ENCODE results near the gene IGSF3. TPM values are rescaled to one million over a fixed set of nuclear protein-coding genes. Genes with fewer than 3 reads are reported as not detected.
"Not testable (repeated sequence)": the region's sequence is repeated elsewhere in the genome, so short reads cannot be mapped to it uniquely, and the experiment has no call there.

IGSF3 gene
- total RNA-seq, 1 experiment from 2014 or later, result 30.1 TPM

GRCh38 chr1:116564426-116564825, 103.1 kb downstream of the IGSF3 start:
- no peak overlapping the region for H3K4me3 ChIP-seq
- H3K9me3 ChIP-seq (ENCODE audit: insufficient read depth, low read depth), result peaks cover 12% of the 10 kb centered on the region
- no peak overlapping the region for H3K27ac ChIP-seq
- no peak overlapping the region for H2AFZ ChIP-seq
- peaks cover 21% of the 10 kb centered on the region for H3K4me1 ChIP-seq (replicated peaks; ENCODE audit: insufficient read depth)
- ChIA-PET POLR2A (ENCODE audit: unreplicated experiment) (interaction anchor here (0.6 kb wide), 1 partner anchor 925 kb away, joined by 3 read pairs; no protein-coding TSS in a partner anchor), CTCF (no interaction called here)
- TF ChIP-seq CTCF (conservative IDR thresholded peaks at IDR 0.05) (no peak), EZH2 (IDR thresholded peaks at IDR 0.05; ENCODE audit: low read depth) (no peak)
- H3K27me3 ChIP-seq (ENCODE audit: insufficient read depth, low read depth), result no peaks in the 10 kb centered on the region
- peaks cover 6% of the 10 kb centered on the region; the same call in 1 of the 2 replicates for H3F3A ChIP-seq (ENCODE audit: insufficient read depth, low read depth)
- intact Hi-C loops (cut with micrococcal nuclease; ENCODE audit: unreplicated experiment), result loop anchor here (10.0 kb wide), 1 partner anchor 1010 kb away; no protein-coding TSS in a partner anchor
- H3K79me2 ChIP-seq (ENCODE audit: low read depth), result peaks cover 99% of the 10 kb centered on the region
- no peak overlapping the region for H3K4me2 ChIP-seq
- DNase-seq, result no peak
- H4K20me1 ChIP-seq (ENCODE audit: insufficient read depth), result peaks cover 40% of the 10 kb centered on the region; the same call in 1 of the 2 replicates
- H3K36me3 ChIP-seq (ENCODE audit: low read depth), result peaks cover 73% of the 10 kb centered on the region
- no peaks in the 10 kb centered on the region for H3K9me2 ChIP-seq (ENCODE audit: insufficient read depth)
- no TSS peak for BruUV-seq (replicated peaks)

GRCh38 chr1:116562465-116562864, 105.1 kb downstream of the IGSF3 start:
- CTCF ChIA-PET; H3K9me2 ChIP-seq (ENCODE audit: insufficient read depth); DNase-seq; BruUV-seq (replicated peaks); H3K4me3 ChIP-seq; H3K27ac ChIP-seq; H3K4me1 ChIP-seq (replicated peaks; ENCODE audit: insufficient read depth); H2AFZ ChIP-seq; POLR2A ChIA-PET (ENCODE audit: unreplicated experiment); H3F3A ChIP-seq (ENCODE audit: insufficient read depth, low read depth); H3K27me3 ChIP-seq (ENCODE audit: insufficient read depth, low read depth); H3K4me2 ChIP-seq: not testable (repeated sequence)
- H4K20me1 ChIP-seq (ENCODE audit: insufficient read depth), result peaks cover 28% of the 10 kb centered on the region; the same call in 1 of the 2 replicates
- H3K79me2 ChIP-seq (ENCODE audit: low read depth), result peaks cover 99% of the 10 kb centered on the region
- intact Hi-C loops (cut with micrococcal nuclease; ENCODE audit: unreplicated experiment), result loop anchor here (10.0 kb wide), 1 partner anchor 1008 kb away; no protein-coding TSS in a partner anchor
- peaks cover 68% of the 10 kb centered on the region for H3K36me3 ChIP-seq (ENCODE audit: low read depth)
- peaks cover 12% of the 10 kb centered on the region for H3K9me3 ChIP-seq (ENCODE audit: insufficient read depth, low read depth)

- Histone ChIP-seq H3K9me3 (ENCODE audit: insufficient read depth, low read depth) (peaks cover 12% of the 10 kb centered on the region), H3F3A (ENCODE audit: insufficient read depth, low read depth) (peaks cover 15% of the 10 kb centered on the region), H3K27ac (no peak overlapping the region), H4K20me1 (ENCODE audit: insufficient read depth) (peaks cover 28% of the 10 kb centered on the region; the same call in 1 of the 2 replicates), H3K4me3 (no peak overlapping the region), H3K9me2 (ENCODE audit: insufficient read depth) (no peaks in the 10 kb centered on the region), H3K4me2 (no peak overlapping the region), H3K79me2 (ENCODE audit: low read depth) (peaks cover 100% of the 10 kb centered on the region), H3K4me1 (replicated peaks; ENCODE audit: insufficient read depth) (peaks cover 13% of the 10 kb centered on the region), H3K36me3 (ENCODE audit: low read depth) (peaks cover 66% of the 10 kb centered on the region), H3K27me3 (ENCODE audit: insufficient read depth, low read depth) (no peaks in the 10 kb centered on the region), H2AFZ (no peak overlapping the region)
- TF ChIP-seq EZH2 (IDR thresholded peaks at IDR 0.05; ENCODE audit: low read depth) (no peak), CTCF (conservative IDR thresholded peaks at IDR 0.05) (no peak)
- no TSS peak for BruUV-seq (replicated peaks)
- CTCF ChIA-PET, result no interaction called here
- POLR2A ChIA-PET (ENCODE audit: unreplicated experiment), result no interaction called here
- intact Hi-C loops (cut with micrococcal nuclease; ENCODE audit: unreplicated experiment), result loop anchor here (10.0 kb wide), 1 partner anchor 1007 kb away; no protein-coding TSS in a partner anchor
- no peak for DNase-seq
Measured at GRCh38 chr1:116561563-116561962, 106.0 kb downstream of the IGSF3 start.
